Erythroblast (primary cell): ENCODE measurements around the gene MEGF11.

Source experiments
- GATA1 ChIP-seq: IDR thresholded peaks from 2 replicates; pipeline ENCODE4 v1.6.1; 2011; ENCODE audit warnings: low read depth, mild to moderate bottlenecking, control low read depth, low read length, moderate library complexity
- POLR2A ChIP-seq: IDR thresholded peaks from 2 replicates; pipeline ENCODE4 v1.6.1; 2011; ENCODE audit warnings: mild to moderate bottlenecking, low read length

- TF ChIP-seq POLR2A = no peak
- TF ChIP-seq GATA1 = no peak
Observed at GRCh38 chr15:66256692-66257091, 3.1 kb upstream of the MEGF11 start.
